Activated B cell treated with CpG ODN at 0.5 μM for 24 hours (primary cell): ENCODE results near the gene C16orf74. TPM values are rescaled to one million over a fixed set of nuclear protein-coding genes. Genes with fewer than 3 reads are reported as not detected.

ENCODE experiments used
- ATAC-seq: fragments of 200-7000 bp; cut with Tn5 transposase; one replicate; pipeline ENCODE4 v1.10.0; 2021; ENCODE audit warnings: low read depth, mild to moderate bottlenecking, moderate library complexity
- CTCF ChIA-PET: fragments of 350-600 bp; sonication (Branson Sonifier 250); formaldehyde crosslinking; loops from one replicate; lab custom pipeline; 2021; ENCODE audit warnings: antibody characterized with exemption; lab: Charles Lee
- POLR2A ChIA-PET: fragments of 350-600 bp; sonication (Branson Sonifier 250); formaldehyde crosslinking; loops from one replicate; lab custom pipeline; 2021; ENCODE audit warnings: antibody characterized with exemption; lab: Charles Lee
- DNase-seq: peaks from one replicate; pipeline ENCODE4 v3.0.0; 2022
- H3K27ac Mint-ChIP-seq: one replicate; pipeline ENCODE4 v1.8.0; 2020; ENCODE audit warnings: mixed read lengths
- H3K27me3 Mint-ChIP-seq: one replicate; pipeline ENCODE4 v1.8.0; 2021; ENCODE audit warnings: mixed read lengths
- H3K36me3 Mint-ChIP-seq: one replicate; pipeline ENCODE4 v1.8.0; 2021; ENCODE audit warnings: low read depth, mixed read lengths
- H3K4me1 Mint-ChIP-seq: one replicate; pipeline ENCODE4 v1.8.0; 2021; ENCODE audit warnings: mixed read lengths
- H3K4me3 Mint-ChIP-seq: one replicate; pipeline ENCODE4 v1.8.0; 2020; ENCODE audit warnings: mild to moderate bottlenecking, mixed read lengths
- H3K9me3 Mint-ChIP-seq: one replicate; pipeline ENCODE4 v1.8.0; 2020; ENCODE audit warnings: mixed read lengths
- intact Hi-C: fragments of 100-400 bp; cut with micrococcal nuclease; formaldehyde crosslinking; loops from one replicate; pipeline ENCODE4 v1.15.1; 2024
- total RNA-seq: library from RNA; stranded (reverse); gene quantifications from 2 replicates; pipeline ENCODE4 v1.2.3, GENCODE V29; 2022
- TF ChIP-seq, protein P1 (sequence below): fragments of 200-600 bp; IDR thresholded peaks from one replicate; pipeline ENCODE4 v1.8.0; 2022; ENCODE audit warnings: antibody characterized with exemption, mild to moderate bottlenecking

The C16orf74 gene
- total RNA-seq, 1 donor from 2014 or later: 18.3 TPM

DNA sequence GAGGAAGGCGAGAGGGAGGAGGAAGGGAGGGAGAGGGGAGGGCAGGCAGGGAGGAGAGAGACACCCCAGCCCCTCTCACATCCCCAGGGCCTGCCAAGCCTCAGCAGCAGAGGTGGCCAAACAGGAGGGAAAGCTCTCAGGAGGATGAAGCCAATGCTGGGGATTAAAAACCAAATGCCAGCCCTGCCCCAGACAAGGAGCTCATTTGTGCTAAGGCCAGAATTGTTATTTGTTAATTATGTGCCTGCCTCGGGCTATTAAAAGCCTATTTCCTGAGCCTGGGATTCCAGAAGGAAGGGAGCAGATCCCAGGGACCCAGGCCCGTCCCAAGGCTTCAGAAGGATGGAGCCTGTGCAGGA is 34.2 kb downstream of the C16orf74 start:
- Mint-ChIP-seq H3K36me3 (peaks cover 20% of the 10 kb centered on the region), H3K4me3 (no peak overlapping the region), H3K4me1 (peaks cover 18% of the 10 kb centered on the region), H3K27ac (no peak overlapping the region), H3K27me3 (no peaks in the 10 kb centered on the region), H3K9me3 (peaks cover 4% of the 10 kb centered on the region)
- ATAC-seq: no peak
- intact Hi-C loops: loop anchor here (5.0 kb wide), 1 partner anchor 324 kb away; no protein-coding TSS in a partner anchor
- CTCF ChIA-PET: interaction anchor here (0.7 to 3.0 kb wide), 10 partner anchors 8 to 105 kb away, joined by 3 to 12 read pairs (median 6); no protein-coding TSS in a partner anchor
- TF ChIP-seq, protein P1, sequence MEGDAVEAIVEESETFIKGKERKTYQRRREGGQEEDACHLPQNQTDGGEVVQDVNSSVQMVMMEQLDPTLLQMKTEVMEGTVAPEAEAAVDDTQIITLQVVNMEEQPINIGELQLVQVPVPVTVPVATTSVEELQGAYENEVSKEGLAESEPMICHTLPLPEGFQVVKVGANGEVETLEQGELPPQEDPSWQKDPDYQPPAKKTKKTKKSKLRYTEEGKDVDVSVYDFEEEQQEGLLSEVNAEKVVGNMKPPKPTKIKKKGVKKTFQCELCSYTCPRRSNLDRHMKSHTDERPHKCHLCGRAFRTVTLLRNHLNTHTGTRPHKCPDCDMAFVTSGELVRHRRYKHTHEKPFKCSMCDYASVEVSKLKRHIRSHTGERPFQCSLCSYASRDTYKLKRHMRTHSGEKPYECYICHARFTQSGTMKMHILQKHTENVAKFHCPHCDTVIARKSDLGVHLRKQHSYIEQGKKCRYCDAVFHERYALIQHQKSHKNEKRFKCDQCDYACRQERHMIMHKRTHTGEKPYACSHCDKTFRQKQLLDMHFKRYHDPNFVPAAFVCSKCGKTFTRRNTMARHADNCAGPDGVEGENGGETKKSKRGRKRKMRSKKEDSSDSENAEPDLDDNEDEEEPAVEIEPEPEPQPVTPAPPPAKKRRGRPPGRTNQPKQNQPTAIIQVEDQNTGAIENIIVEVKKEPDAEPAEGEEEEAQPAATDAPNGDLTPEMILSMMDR: no peak
- no peak for DNase-seq
- POLR2A ChIA-PET: no interaction called here

DNA sequence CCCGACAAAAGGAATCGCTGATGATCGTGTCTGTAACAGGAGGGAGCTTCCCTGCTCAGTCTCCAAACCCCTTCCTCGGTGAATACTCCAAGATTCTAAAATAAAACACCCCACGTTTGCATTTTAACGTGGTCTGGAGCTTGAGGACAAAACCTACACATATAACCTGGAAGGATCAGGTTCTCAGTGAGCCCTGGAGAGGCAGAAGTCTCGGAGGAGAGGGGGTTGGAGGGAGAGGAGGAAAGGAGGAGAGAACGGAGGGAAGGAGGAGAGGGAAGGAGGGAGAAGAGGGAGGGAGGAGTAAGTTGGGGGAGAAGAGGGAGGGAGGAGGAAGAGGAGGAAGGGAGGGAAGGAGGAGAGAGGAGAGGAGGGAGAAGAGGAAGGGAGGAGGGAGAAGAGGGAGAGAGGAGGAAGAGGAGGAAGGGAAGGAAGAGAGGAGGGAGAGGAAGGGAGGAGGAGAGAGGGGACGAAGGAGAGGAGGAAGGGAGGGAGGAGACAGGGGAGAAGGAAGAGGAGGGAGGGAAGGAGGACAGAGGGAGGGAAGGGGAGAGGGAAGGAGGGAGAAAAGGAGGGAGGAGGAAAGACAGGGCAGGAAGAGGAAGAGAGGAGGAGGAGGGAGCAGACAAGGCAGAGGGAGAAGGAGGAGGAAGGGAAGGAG is 34.7 kb downstream of the C16orf74 start:
- no peak overlapping the region for H3K4me3 Mint-ChIP-seq
- no peaks in the 10 kb centered on the region for H3K27me3 Mint-ChIP-seq
- H3K9me3 Mint-ChIP-seq: peaks cover 4% of the 10 kb centered on the region
- ChIA-PET CTCF (interaction anchor here (0.7 to 2.8 kb wide), 8 partner anchors 13 to 296 kb away, joined by 3 to 12 read pairs (median 4); no protein-coding TSS in a partner anchor), POLR2A (no interaction called here)
- DNase-seq (no peak), ATAC-seq (no peak)
- TF ChIP-seq, protein P1: no peak
- H3K36me3 Mint-ChIP-seq: peaks cover 21% of the 10 kb centered on the region
- intact Hi-C loops: loop anchor here (5.0 kb wide), 1 partner anchor 324 kb away; no protein-coding TSS in a partner anchor
- peaks cover 18% of the 10 kb centered on the region for H3K4me1 Mint-ChIP-seq
- H3K27ac Mint-ChIP-seq: no peak overlapping the region

- peaks cover 18% of the 10 kb centered on the region for H3K4me1 Mint-ChIP-seq
- POLR2A ChIA-PET: no interaction called here
These were observed 35.5 kb downstream of the C16orf74 start for GRCh38 chr16:85715169-85716021.

GRCh38 chr16:85712801-85713200 is 38.1 kb downstream of the C16orf74 start:
- ChIA-PET POLR2A (no interaction called here), CTCF (no interaction called here)
- H3K36me3 Mint-ChIP-seq: peaks cover 38% of the 10 kb centered on the region
- no peak for DNase-seq
- TF ChIP-seq, protein P1: no peak
- H3K9me3 Mint-ChIP-seq: peaks cover 4% of the 10 kb centered on the region
- intact Hi-C loops: no loop called here
- no peaks in the 10 kb centered on the region for H3K27me3 Mint-ChIP-seq
- peaks cover 7% of the 10 kb centered on the region for H3K4me1 Mint-ChIP-seq
- no peak overlapping the region for H3K27ac Mint-ChIP-seq
- ATAC-seq: no peak
- H3K4me3 Mint-ChIP-seq: no peak overlapping the region

More at GRCh38 chr16:85715169-85716021, 35.5 kb downstream of the C16orf74 start:
- Mint-ChIP-seq H3K27me3 (no peaks in the 10 kb centered on the region), H3K9me3 (peaks cover 4% of the 10 kb centered on the region), H3K36me3 (peaks cover 27% of the 10 kb centered on the region), H3K4me3 (no peak overlapping the region), H3K27ac (no peak overlapping the region)
- CTCF ChIA-PET: interaction anchor here (0.8 to 2.8 kb wide), 4 partner anchors 39 to 295 kb away, joined by 3 to 12 read pairs (median 8); no protein-coding TSS in a partner anchor
- no peak for DNase-seq
- no peak for ATAC-seq
- intact Hi-C loops: loop anchor here (5.0 kb wide), 1 partner anchor 323 kb away; no protein-coding TSS in a partner anchor
- TF ChIP-seq, protein P1: no peak
